HEK293 (cell line): ENCODE results near the gene CDON.

Experiments used
- CTCF ChIA-PET: fragments of 350-600 bp; formaldehyde crosslinking; extraction: SDS; loops from one replicate; lab custom pipeline; 2021; ENCODE audit warnings: antibody characterized with exemption; lab: Yijun Ruan, JAX
- POLR2A ChIA-PET: fragments of 300-600 bp; formaldehyde crosslinking; extraction: SDS; loops from one replicate; lab custom pipeline; 2020; ENCODE audit warnings: antibody characterized with exemption, inconsistent platforms; lab: Yijun Ruan, JAX
- H3K27ac ChIP-seq: fragments of 200-500 bp; sonication (Bioruptor generic); 2 replicates; pipeline ENCODE4 v1.5.1; 2014; ENCODE audit warnings: low read depth, low read length, control low read depth, inconsistent platforms; ENCODE audit errors: extremely low read depth
- H3K36me3 ChIP-seq, 2 experiments: fragments of 200-500 bp in 1 of 2; sonication (Bioruptor generic) in 1 of 2; 1 replicate in 1 of 2; 2 replicates in 1 of 2; pipeline ENCODE4 v1.5.1; 2014 to 2017; ENCODE audit warnings: inconsistent platforms in 2 of 2, low read length in 2 of 2; ENCODE audit not compliant: control insufficient read depth in 2 of 2, insufficient read depth in 1 of 2
- H3K4me1 ChIP-seq: fragments of 200-500 bp; sonication (Bioruptor generic); 2 replicates; pipeline ENCODE4 v1.5.1; 2014; ENCODE audit warnings: mild to moderate bottlenecking, low read length, inconsistent platforms; ENCODE audit not compliant: control insufficient read depth, insufficient read depth
- H3K4me3 ChIP-seq: 2 replicates; pipeline ENCODE4 v1.5.1; 2011; ENCODE audit warnings: low read depth, mild to moderate bottlenecking, control low read depth, low read length, moderate library complexity
- H3K9me3 ChIP-seq: fragments of 200-500 bp; sonication (Bioruptor generic); 2 replicates; pipeline ENCODE4 v1.5.1; 2014; ENCODE audit warnings: low read depth, low read length, inconsistent platforms; ENCODE audit not compliant: control insufficient read depth, insufficient read depth
- BCL11A ChIP-seq: fragments of 450-650 bp; formaldehyde crosslinking; IDR thresholded peaks from 2 replicates; pipeline ENCODE4 v1.5.1; 2016; ENCODE audit warnings: low read depth, missing biosample characterization, missing genetic modification characterization
- GLIS1 ChIP-seq: fragments of 450-650 bp; formaldehyde crosslinking; IDR thresholded peaks from 2 replicates; pipeline ENCODE4 v1.5.1; 2016; ENCODE audit warnings: missing biosample characterization, missing genetic modification characterization
- REPIN1 ChIP-seq: fragments of 450-650 bp; formaldehyde crosslinking; IDR thresholded peaks from 2 replicates; pipeline ENCODE4 v1.5.1; 2017; ENCODE audit warnings: missing biosample characterization, missing genetic modification characterization, low read depth
- SP3 ChIP-seq: fragments of 450-650 bp; formaldehyde crosslinking; IDR thresholded peaks from 2 replicates; pipeline ENCODE4 v1.5.1; 2016; ENCODE audit warnings: missing biosample characterization, missing genetic modification characterization
- TSHZ1 ChIP-seq: fragments of 450-650 bp; formaldehyde crosslinking; IDR thresholded peaks from 2 replicates; pipeline ENCODE4 v1.5.1; 2016; ENCODE audit warnings: missing biosample characterization, missing genetic modification characterization, borderline replicate concordance
- WT1 ChIP-seq: fragments of 450-650 bp; formaldehyde crosslinking; IDR thresholded peaks from 2 replicates; pipeline ENCODE4 v1.5.1; 2016; ENCODE audit warnings: missing biosample characterization, missing genetic modification characterization
- ZBTB7A ChIP-seq: fragments of 450-650 bp; formaldehyde crosslinking; IDR thresholded peaks from 2 replicates; pipeline ENCODE4 v1.5.1; 2016; ENCODE audit warnings: low read depth, missing biosample characterization, missing genetic modification characterization
- ZBTB8A ChIP-seq: fragments of 450-650 bp; formaldehyde crosslinking; IDR thresholded peaks from 2 replicates; pipeline ENCODE4 v1.5.1; 2016; ENCODE audit warnings: missing biosample characterization, missing genetic modification characterization
- ZNF132 ChIP-seq: fragments of 450-650 bp; formaldehyde crosslinking; IDR thresholded peaks from 2 replicates; pipeline ENCODE4 v1.5.1; 2017; ENCODE audit warnings: missing biosample characterization, missing genetic modification characterization, borderline replicate concordance
- ZNF214 ChIP-seq: fragments of 450-650 bp; formaldehyde crosslinking; IDR thresholded peaks from 2 replicates; pipeline ENCODE4 v1.5.1; 2017; ENCODE audit warnings: missing biosample characterization, mild to moderate bottlenecking, missing genetic modification characterization, borderline replicate concordance
- ZNF24 ChIP-seq: fragments of 450-650 bp; formaldehyde crosslinking; IDR thresholded peaks from 2 replicates; pipeline ENCODE4 v1.5.1; 2016; ENCODE audit warnings: missing biosample characterization, missing genetic modification characterization
- ZNF404 ChIP-seq: fragments of 450-650 bp; formaldehyde crosslinking; IDR thresholded peaks from 2 replicates; pipeline ENCODE4 v1.5.1; 2017; ENCODE audit warnings: missing biosample characterization, missing genetic modification characterization
- ZNF473 ChIP-seq: fragments of 450-650 bp; formaldehyde crosslinking; IDR thresholded peaks from 2 replicates; pipeline ENCODE4 v1.5.1; 2017; ENCODE audit warnings: missing biosample characterization, missing genetic modification characterization
- ZNF623 ChIP-seq: fragments of 450-650 bp; formaldehyde crosslinking; IDR thresholded peaks from 2 replicates; pipeline ENCODE4 v1.5.1; 2016; ENCODE audit warnings: missing biosample characterization, missing genetic modification characterization
- ZNF629 ChIP-seq: fragments of 450-650 bp; formaldehyde crosslinking; IDR thresholded peaks from 2 replicates; pipeline ENCODE4 v1.5.1; 2017; ENCODE audit warnings: missing biosample characterization, missing genetic modification characterization
- ZNF664 ChIP-seq: fragments of 450-650 bp; formaldehyde crosslinking; IDR thresholded peaks from 2 replicates; pipeline ENCODE4 v1.5.1; 2016; ENCODE audit warnings: missing biosample characterization, missing genetic modification characterization
- ZNF785 ChIP-seq: fragments of 450-650 bp; formaldehyde crosslinking; IDR thresholded peaks from 2 replicates; pipeline ENCODE4 v1.5.1; 2016; ENCODE audit warnings: missing biosample characterization, missing genetic modification characterization
- TF ChIP-seq, protein P1 (sequence below): fragments of 450-650 bp; formaldehyde crosslinking; IDR thresholded peaks from 2 replicates; pipeline ENCODE4 v1.5.1; 2017; ENCODE audit warnings: missing biosample characterization, mild to moderate bottlenecking, missing genetic modification characterization, moderate library complexity
- TF ChIP-seq, protein P2 (sequence below): fragments of 450-650 bp; formaldehyde crosslinking; IDR thresholded peaks from 2 replicates; pipeline ENCODE4 v1.5.1; 2017; ENCODE audit warnings: missing biosample characterization, missing genetic modification characterization
- TF ChIP-seq, protein P3 (sequence below): fragments of 450-650 bp; formaldehyde crosslinking; IDR thresholded peaks from 2 replicates; pipeline ENCODE4 v1.5.1; 2016; ENCODE audit warnings: missing biosample characterization, missing genetic modification characterization
- TF ChIP-seq, protein P4 (sequence below): fragments of 450-650 bp; formaldehyde crosslinking; IDR thresholded peaks from 2 replicates; pipeline ENCODE4 v1.5.1; 2016; ENCODE audit warnings: missing biosample characterization, missing genetic modification characterization

Gene CDON

DNA sequence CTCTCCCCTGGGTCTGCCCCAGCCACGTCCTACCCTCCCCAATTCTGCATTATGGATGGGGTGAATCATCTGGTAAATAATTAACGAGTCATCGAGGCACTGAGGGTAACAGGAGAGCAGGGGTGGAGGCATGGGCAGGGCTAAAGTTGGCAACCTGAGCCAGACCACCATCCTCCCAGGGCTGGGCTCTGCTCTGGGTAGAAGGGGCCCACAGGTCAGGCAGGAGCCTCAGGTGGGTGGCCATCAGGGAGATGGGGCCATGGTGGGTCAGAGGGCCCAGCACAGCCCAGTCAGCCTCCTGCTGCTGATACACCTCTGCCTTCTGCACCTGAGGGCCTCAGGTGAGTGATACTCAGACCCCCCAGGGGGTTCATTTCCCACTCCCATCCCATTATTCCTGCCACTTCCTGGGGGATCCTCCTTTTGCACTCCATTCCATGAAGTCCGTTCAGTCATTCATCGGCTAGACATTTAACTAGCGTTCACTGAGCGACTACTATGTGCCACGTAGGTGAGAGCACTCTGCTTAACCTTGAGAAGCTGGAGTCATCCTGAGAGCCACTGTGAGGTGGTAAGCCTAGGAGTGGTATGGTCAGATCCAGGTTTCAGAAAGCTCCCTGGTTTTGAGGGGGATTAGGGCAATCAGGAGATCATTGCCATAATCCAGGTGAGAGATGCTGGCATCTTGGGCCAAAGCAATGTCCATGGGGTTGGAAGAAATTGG lies 116.7 kb downstream of the CDON start, which contains the start of gene VSIG10L2:
VSIG10L2 (plus strand) TSS at position 248 of the 724 bp plus-strand sequence; CDS start at position 260, 12 bp downstream.
- POLR2A ChIA-PET = no interaction called here
- TF ChIP-seq ZNF623 (tag by site-specific recombination) (no peak), ZNF785 (no peak), WT1 (tag by site-specific recombination) (no peak), REPIN1 (tag by site-specific recombination) (no peak), ZNF664 (tag by site-specific recombination) (peak; percentile 65), ZBTB8A (tag by site-specific recombination) (no peak)
- TF ChIP-seq, protein P1, sequence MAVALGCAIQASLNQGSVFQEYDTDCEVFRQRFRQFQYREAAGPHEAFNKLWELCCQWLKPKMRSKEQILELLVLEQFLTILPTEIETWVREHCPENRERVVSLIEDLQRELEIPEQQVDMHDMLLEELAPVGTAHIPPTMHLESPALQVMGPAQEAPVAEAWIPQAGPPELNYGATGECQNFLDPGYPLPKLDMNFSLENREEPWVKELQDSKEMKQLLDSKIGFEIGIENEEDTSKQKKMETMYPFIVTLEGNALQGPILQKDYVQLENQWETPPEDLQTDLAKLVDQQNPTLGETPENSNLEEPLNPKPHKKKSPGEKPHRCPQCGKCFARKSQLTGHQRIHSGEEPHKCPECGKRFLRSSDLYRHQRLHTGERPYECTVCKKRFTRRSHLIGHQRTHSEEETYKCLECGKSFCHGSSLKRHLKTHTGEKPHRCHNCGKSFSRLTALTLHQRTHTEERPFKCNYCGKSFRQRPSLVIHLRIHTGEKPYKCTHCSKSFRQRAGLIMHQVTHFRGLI (tag by site-specific recombination) = peak; percentile 51
- no peaks in the 10 kb centered on the region for H3K9me3 ChIP-seq
- CTCF ChIA-PET = interaction anchor here (0.9 kb wide), 1 partner anchor 39 kb away, joined by 3 read pairs; no protein-coding TSS in a partner anchor
- H3K4me3 ChIP-seq = no peak within 1 kb of the TSS
- H3K36me3 ChIP-seq = no peaks in the 10 kb centered on the region
- no peaks in the 10 kb centered on the region for H3K4me1 ChIP-seq
- H3K27ac ChIP-seq = no peak within 1 kb of the TSS

- ChIA-PET POLR2A (no interaction called here), CTCF (interaction anchor here (0.6 to 4.2 kb wide), 5 partner anchors 22 to 248 kb away, joined by 3 to 34 read pairs (median 3); partner anchors contain the start of gene CDON)
These were observed 117.5 kb downstream of the CDON start for GRCh38 chr11:125945011-125945796.

More at GRCh38 chr11:125945011-125945796, 117.5 kb downstream of the CDON start:
- H3K27ac ChIP-seq = no peak overlapping the region
- TF ChIP-seq ZNF214 (tag by site-specific recombination) (no peak), ZNF629 (no peak), ZNF132 (no peak), SP3 (tag by site-specific recombination) (no peak), ZNF24 (tag by site-specific recombination) (no peak), GLIS1 (tag by site-specific recombination) (no peak), ZBTB7A (no peak), ZNF404 (tag by site-specific recombination) (no peak), ZNF473 (no peak), TSHZ1 (no peak), ZNF664 (tag by site-specific recombination) (no peak), BCL11A (tag by site-specific recombination) (no peak)
- TF ChIP-seq, protein P2, sequence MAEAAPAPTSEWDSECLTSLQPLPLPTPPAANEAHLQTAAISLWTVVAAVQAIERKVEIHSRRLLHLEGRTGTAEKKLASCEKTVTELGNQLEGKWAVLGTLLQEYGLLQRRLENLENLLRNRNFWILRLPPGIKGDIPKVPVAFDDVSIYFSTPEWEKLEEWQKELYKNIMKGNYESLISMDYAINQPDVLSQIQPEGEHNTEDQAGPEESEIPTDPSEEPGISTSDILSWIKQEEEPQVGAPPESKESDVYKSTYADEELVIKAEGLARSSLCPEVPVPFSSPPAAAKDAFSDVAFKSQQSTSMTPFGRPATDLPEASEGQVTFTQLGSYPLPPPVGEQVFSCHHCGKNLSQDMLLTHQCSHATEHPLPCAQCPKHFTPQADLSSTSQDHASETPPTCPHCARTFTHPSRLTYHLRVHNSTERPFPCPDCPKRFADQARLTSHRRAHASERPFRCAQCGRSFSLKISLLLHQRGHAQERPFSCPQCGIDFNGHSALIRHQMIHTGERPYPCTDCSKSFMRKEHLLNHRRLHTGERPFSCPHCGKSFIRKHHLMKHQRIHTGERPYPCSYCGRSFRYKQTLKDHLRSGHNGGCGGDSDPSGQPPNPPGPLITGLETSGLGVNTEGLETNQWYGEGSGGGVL (tag by site-specific recombination) = no peak
- TF ChIP-seq, protein P3, sequence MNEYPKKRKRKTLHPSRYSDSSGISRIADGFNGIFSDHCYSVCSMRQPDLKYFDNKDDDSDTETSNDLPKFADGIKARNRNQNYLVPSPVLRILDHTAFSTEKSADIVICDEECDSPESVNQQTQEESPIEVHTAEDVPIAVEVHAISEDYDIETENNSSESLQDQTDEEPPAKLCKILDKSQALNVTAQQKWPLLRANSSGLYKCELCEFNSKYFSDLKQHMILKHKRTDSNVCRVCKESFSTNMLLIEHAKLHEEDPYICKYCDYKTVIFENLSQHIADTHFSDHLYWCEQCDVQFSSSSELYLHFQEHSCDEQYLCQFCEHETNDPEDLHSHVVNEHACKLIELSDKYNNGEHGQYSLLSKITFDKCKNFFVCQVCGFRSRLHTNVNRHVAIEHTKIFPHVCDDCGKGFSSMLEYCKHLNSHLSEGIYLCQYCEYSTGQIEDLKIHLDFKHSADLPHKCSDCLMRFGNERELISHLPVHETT (tag by site-specific recombination) = no peak
- TF ChIP-seq, protein P4, sequence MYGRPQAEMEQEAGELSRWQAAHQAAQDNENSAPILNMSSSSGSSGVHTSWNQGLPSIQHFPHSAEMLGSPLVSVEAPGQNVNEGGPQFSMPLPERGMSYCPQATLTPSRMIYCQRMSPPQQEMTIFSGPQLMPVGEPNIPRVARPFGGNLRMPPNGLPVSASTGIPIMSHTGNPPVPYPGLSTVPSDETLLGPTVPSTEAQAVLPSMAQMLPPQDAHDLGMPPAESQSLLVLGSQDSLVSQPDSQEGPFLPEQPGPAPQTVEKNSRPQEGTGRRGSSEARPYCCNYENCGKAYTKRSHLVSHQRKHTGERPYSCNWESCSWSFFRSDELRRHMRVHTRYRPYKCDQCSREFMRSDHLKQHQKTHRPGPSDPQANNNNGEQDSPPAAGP = no peak
- H3K4me3 ChIP-seq = no peak overlapping the region
- no peaks in the 10 kb centered on the region for H3K9me3 ChIP-seq
- H3K4me1 ChIP-seq = no peaks in the 10 kb centered on the region
- no peaks in the 10 kb centered on the region for H3K36me3 ChIP-seq
